G401.6 (cell line): ENCODE measurements around the gene ZNF79.

Experiments
- FAIRE-seq: peaks from 2 replicates; lab custom pipeline; 2012; peaks lifted over from hg19 to GRCh38; lab: Jason Lieb, UNC

Gene ZNF79

DNA sequence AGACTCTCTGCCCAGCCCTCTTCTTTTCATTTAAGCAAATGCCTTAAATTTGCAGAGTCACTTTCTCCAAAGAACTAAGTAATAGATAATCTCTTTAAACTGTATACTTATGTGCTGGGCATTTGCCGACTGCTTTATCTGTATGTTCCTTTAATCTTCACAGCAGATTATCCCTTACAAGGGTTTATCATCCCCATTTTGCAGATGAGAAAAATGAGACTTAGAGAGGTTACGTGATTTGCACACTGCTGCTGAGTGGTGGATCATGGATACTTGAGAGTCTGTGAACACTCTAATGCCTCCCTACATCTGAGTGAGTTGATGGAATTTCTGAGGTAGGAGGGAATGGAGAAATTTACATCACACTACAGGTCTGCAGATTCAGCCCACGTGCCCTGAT, 4.2 kb downstream of the ZNF79 start:
- FAIRE-seq: no peak

DNA sequence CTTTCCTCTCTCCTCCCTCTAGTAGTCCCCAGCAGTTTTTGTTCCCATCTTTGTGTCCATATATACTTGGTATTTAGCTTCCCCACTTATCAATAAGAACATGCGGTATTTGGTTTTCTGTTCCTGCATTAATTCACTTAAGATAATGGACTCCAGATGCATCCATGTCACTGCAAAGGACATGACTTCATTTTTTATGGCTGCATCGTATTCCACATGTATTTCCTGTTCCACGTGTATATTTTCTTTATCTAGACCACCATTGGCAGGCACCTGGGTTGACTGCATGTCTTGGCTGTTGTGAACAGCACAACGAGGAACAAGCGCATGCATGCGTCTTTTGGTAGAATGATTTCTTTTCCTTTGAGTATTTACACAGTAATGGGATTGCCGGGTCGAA, 6.2 kb downstream of the ZNF79 start:
- no peak for FAIRE-seq

DNA sequence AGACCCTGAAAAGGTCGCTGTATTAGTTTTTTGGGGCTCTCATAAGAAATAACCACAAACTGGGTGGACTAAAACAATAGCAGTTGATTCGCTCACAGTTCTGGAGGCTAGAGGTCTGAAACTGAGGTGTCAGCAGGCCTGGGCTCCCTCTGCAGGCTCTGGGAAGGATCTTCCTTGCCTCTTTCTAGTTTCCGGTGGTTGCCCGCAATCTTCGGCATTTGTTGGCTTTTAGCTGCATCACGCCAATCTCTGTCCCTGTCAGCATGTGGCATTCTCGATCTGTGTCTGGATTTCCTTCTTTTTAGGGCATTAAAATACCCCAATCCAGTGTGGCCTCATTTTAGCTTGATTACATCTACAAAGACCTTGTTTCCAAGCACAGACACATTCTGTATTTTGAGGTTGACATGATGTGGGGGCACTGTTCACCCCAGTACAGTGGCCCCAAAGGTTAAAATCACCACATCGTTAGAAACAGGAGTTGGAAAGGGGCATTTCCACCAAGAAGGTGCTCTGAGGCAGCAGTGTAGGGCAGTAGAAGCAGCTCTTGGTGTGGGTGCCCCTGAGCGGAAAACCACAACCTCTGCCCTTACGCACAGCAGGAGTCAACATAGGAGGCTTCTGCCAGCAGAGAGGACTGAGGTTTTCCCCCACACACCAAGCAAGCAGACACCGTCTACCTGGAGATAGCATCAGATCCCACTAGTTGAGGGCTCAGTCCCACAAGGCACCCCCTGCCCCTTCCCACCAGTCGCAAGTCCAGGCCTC, 13.5 kb downstream of the ZNF79 start:
- FAIRE-seq: no peak

DNA sequence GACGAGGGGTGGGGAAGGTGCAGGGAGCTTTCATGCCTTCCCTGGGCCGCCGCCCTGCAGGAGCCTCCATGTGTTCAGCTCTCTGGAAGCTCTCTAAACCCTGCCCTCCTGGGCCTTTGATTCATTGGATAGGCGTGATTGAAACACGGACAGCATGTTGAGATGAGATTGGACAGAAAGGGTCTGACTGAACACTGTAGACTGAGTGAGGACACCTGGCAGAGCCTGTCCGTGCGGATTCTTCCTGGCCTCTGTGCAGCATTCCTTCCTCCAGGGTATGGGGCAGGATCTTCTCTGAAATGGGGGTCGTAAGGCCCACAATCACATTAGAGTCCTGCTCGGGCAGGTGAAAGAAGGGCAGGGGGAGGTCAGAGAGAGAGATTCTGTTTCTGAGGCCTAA, 14.2 kb downstream of the ZNF79 start:
- FAIRE-seq: no peak

DNA sequence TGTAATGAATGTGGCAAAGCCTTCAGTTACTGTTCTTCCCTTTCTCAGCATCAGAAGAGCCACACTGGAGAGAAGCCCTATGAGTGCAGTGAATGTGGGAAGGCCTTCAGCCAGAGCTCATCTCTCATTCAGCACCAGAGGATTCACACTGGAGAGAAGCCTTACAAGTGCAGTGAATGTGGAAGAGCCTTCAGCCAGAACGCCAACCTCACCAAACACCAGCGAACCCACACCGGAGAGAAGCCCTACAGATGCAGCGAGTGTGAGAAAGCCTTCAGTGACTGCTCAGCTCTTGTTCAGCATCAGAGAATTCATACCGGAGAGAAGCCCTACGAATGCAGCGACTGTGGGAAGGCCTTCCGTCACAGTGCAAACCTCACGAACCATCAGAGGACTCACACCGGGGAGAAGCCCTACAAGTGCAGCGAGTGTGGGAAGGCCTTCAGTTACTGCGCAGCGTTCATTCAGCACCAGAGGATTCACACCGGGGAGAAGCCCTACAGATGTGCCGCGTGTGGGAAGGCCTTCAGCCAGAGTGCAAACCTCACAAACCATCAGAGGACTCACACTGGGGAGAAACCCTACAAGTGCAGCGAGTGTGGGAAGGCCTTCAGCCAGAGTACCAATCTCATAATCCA, 20.2 kb downstream of the ZNF79 start:
- no peak for FAIRE-seq

DNA sequence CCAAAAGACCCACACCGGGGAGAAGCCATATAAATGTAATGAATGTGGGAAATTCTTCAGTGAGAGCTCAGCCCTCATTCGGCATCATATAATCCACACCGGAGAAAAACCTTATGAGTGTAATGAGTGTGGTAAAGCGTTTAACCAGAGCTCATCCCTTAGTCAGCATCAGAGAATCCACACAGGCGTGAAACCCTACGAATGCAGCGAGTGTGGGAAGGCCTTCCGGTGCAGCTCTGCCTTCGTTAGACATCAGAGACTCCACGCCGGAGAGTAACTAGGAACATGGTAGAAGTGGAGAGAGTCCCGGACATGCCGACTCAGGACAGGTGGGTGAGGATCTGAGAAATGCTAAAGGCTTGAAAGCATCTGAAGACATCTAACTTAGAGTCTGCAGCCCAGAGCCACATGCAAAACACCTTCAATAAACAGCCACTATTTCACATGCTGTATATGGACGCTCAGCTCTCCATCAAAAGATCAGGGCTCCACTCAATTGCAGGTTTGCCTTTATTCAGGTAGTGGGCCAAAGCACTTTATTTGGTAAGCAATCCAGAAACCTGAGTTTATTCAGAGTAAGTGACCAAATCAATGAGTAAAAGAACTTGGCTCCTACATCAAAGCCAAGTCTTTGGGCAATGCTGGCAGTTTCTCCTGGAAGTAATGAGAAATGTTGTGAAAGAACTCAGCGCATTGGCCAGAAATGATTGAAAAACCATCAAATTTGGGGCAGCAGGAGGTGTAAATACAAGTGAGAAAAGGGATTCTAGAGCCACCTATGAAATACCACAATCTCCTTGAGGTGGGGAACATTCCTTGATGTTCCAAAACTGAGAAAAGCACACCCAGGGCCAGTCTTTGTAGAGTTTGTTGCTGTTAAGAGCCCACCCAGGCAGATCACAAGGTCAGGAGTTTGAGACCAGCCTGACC, 21.0 kb downstream of the ZNF79 start:
- FAIRE-seq: peak; percentile 70

DNA sequence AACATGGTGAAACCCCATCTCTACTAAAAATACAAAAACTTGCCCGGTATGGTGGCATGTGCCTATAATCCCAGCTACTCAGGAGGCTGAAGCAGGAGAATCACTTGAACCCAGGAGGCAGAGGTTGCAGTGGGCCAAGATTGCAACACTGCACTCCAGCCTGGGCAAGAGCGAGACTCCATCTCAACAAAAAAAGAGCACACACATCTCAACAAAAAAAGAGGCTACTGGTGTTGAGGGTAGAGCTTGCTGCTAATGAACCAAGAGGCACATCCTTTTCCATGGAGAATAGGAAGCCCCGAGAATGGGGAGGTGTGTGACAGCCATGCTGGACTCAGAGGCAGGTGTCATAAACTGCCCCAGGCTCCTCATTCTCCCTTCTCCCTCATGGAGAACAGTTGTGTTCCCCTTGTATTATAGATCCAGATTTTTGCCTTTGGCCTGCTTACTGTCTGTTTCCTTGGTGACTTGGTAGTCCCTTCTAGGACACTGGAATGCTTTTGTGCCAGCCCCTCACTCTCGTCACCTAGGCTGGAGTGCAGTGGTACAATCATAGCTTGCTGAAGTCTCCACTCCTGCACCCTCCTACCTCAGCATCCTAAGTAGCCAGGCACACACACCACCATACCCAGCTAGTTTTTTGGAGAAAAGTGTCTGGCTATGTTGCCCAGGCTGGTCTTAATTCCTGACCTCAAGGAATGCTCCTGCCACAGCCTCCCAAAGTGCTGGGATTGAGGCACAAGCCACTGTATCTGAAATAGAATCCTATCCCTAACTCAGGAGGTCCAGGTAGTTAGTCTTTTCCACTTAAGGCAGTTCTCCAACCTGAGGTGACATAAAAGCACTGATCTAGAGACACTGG, 21.9 kb downstream of the ZNF79 start:
- FAIRE-seq: peak; percentile 80

DNA sequence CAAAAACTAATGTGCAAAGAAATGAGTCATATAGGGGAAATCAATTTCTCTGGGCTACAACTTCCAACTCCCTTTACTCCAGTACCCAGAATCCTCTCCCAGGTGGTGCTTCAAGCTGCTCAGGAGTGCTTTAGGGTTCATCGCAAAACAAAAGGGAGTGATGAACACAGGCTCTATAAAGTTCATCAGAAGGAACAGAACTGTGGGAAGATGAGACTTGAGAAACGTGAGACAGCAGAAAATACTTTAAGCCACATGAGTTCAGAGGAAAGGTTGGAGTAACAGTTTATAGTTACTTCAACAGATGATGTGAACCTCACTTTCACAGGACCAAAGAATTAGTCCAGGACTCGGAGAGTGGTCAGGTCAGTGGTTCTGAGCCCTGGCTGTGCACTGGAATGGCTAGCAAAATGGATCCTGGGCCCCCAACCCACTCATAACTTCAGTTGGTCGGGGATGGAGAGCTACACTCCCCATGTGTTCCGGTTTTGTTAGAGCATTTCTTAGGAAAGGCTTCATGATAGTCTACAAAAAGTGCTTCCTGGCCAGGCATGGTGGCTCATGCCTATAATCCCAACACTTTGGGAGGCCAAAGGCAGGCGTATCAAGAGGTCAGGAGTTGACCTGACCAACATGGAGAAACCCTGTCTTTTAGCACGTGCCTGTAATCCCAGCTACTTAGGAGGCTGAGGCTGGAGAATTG, 22.7 kb downstream of the ZNF79 start:
- no peak for FAIRE-seq

DNA sequence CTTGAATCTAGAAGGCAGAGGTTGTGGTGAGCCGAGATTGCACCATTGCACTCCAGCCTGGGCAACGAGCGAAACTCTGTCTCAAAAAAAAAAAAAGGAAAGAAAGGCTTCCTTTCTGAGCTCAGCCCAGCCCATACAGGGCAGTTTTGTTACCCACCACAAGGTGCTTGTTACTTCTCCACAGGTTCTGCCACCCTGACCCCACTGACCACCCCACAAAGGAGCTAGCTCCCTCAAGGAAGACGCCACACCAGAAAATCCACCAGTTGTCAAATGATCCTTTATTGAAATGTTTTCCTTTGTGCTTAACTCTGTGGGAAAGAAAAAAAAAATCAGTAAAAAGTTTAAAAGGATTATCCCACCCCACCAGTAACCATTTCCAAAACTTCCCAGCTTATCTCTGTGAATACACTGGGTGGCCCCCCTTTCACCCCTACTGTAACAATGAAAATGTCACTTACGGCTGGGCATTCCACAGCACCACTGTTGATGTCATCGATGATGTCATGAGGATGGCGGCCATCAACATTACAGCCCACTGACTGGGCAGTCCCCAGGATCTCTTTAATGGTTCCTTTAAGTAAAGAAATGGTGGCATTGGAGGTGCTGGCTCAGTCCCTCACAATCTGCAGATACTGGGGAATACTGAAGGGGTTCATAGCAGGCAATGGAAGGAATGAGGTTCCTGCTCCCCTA, 23.4 kb downstream of the ZNF79 start:
- no peak for FAIRE-seq

DNA sequence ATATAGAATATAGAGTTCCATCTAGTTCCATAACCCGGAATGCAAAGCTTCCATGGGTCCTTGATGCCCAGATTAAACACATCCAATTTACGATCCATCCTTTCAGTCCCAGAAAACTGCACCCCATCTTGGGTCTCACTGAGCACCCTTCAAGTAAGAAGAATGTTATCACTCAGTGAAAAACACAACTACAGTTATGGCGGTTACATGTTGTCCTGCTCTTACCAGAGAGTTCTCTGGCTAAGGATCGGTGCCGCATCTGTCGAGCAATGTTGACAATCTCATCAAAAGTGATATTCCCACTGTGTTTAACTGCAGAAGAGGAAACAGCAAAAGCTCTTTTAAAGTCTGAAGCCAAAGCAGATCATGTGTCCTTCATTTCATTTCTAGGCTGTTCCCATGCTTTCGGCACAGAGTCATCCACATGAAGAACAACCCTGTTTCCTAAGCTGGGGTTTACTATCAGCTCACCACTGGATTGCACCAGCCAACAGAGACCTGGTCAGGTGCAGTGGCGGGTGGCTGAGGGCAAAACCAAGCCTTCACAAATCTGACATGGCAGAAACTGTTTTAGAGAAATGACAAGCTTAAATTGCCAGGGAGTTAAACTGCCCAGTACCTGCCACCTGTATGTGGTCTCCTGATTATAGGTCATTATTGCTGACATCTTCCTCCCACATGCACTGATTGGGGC, 24.1 kb downstream of the ZNF79 start:
- FAIRE-seq: no peak

DNA sequence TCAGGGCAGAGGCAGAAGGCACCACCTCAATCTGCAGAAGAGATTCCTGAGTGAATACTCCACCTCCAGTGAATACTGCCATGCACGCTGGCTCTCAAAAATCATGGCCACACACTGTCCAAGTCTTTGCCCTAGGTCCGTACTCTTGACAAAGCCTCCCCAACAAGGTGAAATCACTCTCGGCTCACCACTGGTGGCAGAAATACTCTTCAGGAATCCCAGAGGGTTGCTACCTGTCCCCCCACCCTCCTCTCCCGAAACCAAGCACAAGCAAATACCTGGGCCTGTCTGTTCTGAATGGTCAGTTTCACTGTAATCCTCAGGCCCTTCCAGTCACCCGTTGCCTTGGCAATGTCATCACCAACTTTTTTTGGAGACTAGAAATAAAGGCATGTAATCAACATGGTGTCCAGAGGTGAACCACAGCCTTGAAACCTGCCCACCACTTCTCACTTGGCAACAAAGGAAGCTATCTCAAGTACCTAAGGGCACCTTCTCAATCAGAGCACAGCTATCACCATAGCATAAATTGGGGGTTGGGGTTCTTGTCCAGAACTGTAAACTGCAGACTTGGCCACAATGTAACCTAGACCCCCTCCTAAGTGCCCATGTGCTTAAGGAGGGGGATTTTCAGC, 25.3 kb downstream of the ZNF79 start:
- FAIRE-seq: no peak

DNA sequence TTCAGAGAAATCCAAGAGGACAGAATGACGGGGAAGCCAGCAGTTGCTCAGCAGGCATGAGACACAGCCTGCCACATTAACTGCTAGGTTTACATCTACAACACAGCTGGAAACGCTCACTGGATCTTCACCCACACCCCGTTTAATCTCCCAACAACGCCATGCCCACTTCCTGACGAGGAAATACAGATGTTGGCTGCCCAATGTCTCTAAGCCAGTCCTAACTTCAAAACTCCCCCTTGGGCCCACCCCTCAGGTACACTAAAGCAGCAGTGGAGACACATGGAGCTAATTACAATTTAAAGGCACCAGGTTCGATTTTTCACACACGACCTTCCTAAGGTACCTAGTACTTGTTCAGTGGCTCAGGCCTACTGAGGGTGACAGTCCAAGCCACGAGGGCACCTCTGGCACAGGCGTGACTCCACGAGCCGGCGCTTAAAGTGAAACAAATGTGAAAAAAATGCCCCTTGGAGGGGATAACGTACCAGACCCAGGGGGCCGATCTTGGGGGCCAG, 26.1 kb downstream of the ZNF79 start:
- no peak for FAIRE-seq

DNA sequence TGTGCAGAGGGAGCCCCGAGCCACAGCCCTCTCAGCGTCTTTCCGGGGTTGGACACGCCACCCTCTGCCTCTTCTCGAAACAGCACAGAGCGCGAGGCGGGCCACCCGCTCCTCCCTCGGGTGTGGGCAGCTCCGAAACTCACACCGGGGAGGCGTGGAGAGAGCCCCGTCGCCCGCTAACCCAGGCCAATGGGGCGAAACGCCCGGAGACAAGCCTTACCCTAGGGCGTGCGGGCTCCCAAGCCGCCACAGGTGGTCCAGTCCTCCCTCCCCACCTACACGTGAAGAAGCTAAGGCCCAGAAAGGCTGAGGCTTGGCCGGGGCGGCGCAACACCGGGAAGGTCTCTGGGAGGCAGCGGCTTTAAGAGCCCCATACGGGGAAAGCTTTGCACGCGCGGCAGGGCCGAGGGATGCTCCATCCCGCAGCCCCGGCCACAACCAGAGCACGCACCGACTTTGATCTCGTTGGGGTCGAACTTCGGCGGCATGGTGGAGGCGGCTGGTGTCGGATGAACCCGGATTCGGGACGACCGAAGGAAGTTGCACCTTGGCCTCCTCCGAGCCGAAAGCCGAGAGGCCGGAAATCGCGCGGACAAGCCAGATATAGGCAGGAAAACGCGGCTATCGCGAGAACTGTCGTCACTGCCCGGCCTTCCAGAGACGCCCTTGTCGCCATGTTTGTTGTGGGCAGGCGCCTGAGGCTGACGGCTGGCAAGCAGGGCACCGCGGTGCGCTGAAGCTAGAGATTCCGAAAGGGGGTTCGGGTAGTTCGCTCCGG, 26.8 kb downstream of the ZNF79 start, which contains the start of the genes LRSAM1 and RPL12:
Gene LRSAM1 (plus strand): TSS at position 681 of the 778 bp plus-strand sequence. CDS start 3,018 bp downstream, outside the sequence.
Gene RPL12 (minus strand): TSS at position 577 of the 778 bp plus-strand sequence. CDS start 89 bp downstream, at position 488.
- FAIRE-seq: no peak

DNA sequence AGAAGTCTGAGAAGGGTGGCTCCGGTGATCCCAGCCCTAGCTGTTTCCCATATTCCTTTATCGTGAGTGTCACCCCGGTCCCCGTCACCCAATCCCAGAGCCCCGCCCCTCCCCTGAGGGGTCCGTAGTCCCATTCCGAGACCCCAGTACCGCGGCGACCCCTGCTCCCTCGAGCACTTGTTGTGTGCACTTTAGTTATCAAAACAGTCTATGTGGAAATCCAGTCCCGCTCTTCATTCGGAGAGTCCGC, 27.4 kb downstream of the ZNF79 start:
- FAIRE-seq: no peak

DNA sequence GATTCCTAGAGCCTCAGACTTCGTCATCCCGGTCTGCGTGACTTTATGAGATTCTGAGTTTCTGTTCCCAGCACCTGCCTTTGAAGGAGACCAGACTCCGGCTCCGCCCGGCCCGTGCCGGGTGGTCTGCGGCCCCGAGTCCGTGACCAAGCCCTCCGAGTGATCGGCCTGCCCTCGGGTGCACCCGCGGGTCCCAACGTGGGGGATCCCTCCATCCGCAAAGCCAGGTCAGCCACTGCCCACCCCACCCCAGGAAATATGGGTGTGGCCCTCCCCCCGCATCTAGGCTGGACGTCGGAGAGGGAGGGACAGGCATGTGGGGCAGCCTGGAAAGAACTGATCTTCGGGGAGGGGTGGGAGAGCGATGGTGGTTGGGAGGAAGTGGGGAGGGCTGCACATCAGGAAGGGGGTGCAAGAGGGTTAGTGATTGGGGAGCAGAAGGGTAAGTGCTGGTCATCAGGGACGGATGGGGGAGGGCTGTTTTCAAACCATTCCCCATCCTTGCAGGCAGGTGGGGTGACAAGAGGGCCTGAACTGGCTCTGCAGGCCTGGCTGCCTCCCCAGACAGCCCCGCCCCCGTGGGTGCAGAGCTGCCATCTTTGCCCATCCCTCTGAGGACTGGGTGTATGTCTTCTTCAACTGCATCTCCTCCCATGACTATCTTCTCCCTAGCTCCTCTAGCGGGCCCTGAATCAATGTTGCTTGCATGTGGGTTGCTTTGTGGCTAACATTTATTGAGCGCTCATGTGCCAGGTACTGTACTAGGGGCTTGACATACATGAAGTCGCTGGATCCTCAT, 27.9 kb downstream of the ZNF79 start:
- FAIRE-seq: no peak

DNA sequence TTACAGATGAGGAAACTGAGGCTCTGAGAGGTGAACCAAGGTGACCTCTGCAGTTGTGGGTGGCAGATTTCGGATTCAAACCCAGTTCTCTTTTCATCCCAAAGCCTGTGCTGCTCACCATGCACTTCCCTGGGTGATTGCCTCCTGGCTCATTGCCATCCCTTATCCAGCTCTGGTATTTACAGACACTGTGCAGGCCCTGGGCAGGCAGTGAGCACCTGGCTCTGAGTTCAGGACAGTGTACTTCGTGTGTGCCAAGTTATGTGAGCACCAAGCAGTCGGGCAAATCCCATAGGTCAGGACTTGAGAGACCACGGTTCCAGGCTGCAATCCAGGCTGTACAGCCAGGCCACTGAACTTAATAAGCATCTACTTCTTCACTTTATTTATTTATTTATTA, 28.5 kb downstream of the ZNF79 start:
- FAIRE-seq: no peak

DNA sequence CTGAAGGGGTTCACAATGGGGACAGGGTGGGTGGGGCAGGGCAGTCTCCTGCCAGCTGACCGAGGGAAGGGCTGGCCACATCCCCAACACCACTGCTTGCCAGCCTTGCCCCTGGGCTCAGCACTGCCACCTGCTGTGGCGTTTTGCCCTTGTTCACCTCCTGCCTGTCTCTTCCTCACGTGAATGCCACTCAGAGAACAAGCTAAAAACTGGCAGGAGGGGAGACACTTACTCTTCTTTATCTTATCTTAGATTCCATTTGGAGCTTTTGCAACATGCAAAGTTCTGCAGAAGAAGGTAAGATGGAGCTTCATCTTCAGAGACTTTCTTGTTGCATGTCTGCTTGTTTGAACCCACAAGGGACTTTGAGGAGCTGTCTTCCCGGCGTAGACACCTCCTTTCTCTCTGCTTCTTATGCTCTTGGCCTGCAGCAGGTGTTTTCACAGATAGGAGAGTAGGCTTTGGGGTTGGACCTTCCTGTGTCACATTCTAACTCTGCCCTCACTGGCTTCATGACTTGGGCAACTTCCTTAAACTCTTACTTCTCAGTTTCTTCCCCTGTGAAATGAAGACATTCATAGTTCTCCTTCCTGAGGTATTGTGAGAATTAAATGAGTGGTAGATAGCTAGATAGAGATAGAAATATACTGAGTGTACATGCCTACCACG, 31.3 kb downstream of the ZNF79 start:
- no peak for FAIRE-seq
